GM21576 (cell line): Measurements from ENCODE around the gene KRTAP13-1.

ENCODE experiments used
- ATAC-seq: cut with Tn5 transposase; IDR thresholded peaks from one replicate; pipeline ENCODE4 v1.9.1; 2021; ENCODE audit warnings: mild to moderate bottlenecking, moderate library complexity; ENCODE audit not compliant: unreplicated experiment

The KRTAP13-1 gene

GRCh38 chr21:30395731-30396130 is at the start of gene KRTAP13-1:
Gene KRTAP13-1 (plus strand): TSS chr21:30396031. CDS start chr21:30396087, 56 bp downstream.
- no peak for ATAC-seq

GRCh38 chr21:30348506-30348905 is 47.3 kb upstream of the KRTAP13-1 start, which contains the start of gene KRTAP23-1:
Gene KRTAP23-1 (minus strand): TSS chr21:30348606. CDS start chr21:30348606, 0 bp downstream.
- no peak for ATAC-seq

GRCh38 chr21:30349572-30349971 is 46.3 kb upstream of the KRTAP13-1 start:
- no peak for ATAC-seq

GRCh38 chr21:30351534-30351933 is 44.3 kb upstream of the KRTAP13-1 start:
- ATAC-seq: no peak

GRCh38 chr21:30354308-30355005 is 41.4 kb upstream of the KRTAP13-1 start:
- ATAC-seq: no peak

GRCh38 chr21:30355906-30356305 is 39.9 kb upstream of the KRTAP13-1 start:
- no peak for ATAC-seq

- no peak for ATAC-seq
Observed at GRCh38 chr21:30372139-30372770, 23.6 kb upstream of the KRTAP13-1 start, which contains the start of gene KRTAP13-2. Gene KRTAP13-2 (minus strand): TSS chr21:30372271. CDS start chr21:30372213, 58 bp downstream.

GRCh38 chr21:30382201-30382600 is 13.6 kb upstream of the KRTAP13-1 start:
- ATAC-seq: no peak

GRCh38 chr21:30391492-30392025 is 4.3 kb upstream of the KRTAP13-1 start:
- ATAC-seq: no peak

- ATAC-seq: no peak
Observed at GRCh38 chr21:30408782-30409494, 13.1 kb downstream of the KRTAP13-1 start.

- ATAC-seq: no peak
Observed at GRCh38 chr21:30415993-30416392, 20.2 kb downstream of the KRTAP13-1 start.

- ATAC-seq: no peak
Observed at GRCh38 chr21:30425826-30426225, 30.0 kb downstream of the KRTAP13-1 start, which contains the start of gene KRTAP13-3. Gene KRTAP13-3 (minus strand): TSS chr21:30425926. CDS start chr21:30425912, 14 bp downstream.

- ATAC-seq: no peak
Observed at GRCh38 chr21:30426731-30427130, 30.9 kb downstream of the KRTAP13-1 start.

GRCh38 chr21:30430170-30430655 is 34.4 kb downstream of the KRTAP13-1 start, which contains the start of gene KRTAP13-4:
Gene KRTAP13-4 (plus strand): TSS chr21:30430220. CDS start chr21:30430276, 56 bp downstream.
- ATAC-seq: no peak

GRCh38 chr21:30434033-30434631 is 38.3 kb downstream of the KRTAP13-1 start:
- no peak for ATAC-seq

- no peak for ATAC-seq
Observed at GRCh38 chr21:30437010-30437565, 41.3 kb downstream of the KRTAP13-1 start.

GRCh38 chr21:30439975-30440374 is 44.1 kb downstream of the KRTAP13-1 start, which contains the start of gene KRTAP15-1:
Gene KRTAP15-1 (plus strand): TSS chr21:30440275. CDS start chr21:30440328, 53 bp downstream.
- no peak for ATAC-seq

- ATAC-seq: no peak
Observed at GRCh38 chr21:30443226-30443625, 47.4 kb downstream of the KRTAP13-1 start.

- no peak for ATAC-seq
Observed at GRCh38 chr21:30444204-30444603, 48.4 kb downstream of the KRTAP13-1 start.
